Smooth muscle cell (in vitro differentiated cells): ENCODE results near the gene FILIP1L. TPM values are rescaled to one million over a fixed set of nuclear protein-coding genes. Genes with fewer than 3 reads are reported as not detected.
A peak's percentile ranks its signal among the peaks of the same experiment; 100 is the strongest.

Source experiments
- DNase-seq: peaks from one replicate; lab custom pipeline; 2025; ENCODE audit not compliant: unreplicated experiment; lab: John Stamatoyannopoulos, UW
- H2AFZ ChIP-seq: fragments of 200-600 bp; sonication (generic); 2 replicates; pipeline ENCODE4 v1.6.0; 2016; ENCODE audit warnings: antibody characterized with exemption, low read depth, mild to moderate bottlenecking
- H3F3A ChIP-seq: fragments of 200-600 bp; sonication (generic); 2 replicates; pipeline ENCODE4 v1.6.0; 2017; ENCODE audit warnings: antibody characterized with exemption, low read depth
- H3K27ac ChIP-seq: fragments of 200-600 bp; sonication (generic); 2 replicates; pipeline ENCODE4 v1.5.1; 2016; ENCODE audit warnings: low read depth, mild to moderate bottlenecking
- H3K27me3 ChIP-seq: fragments of 200-600 bp; sonication (generic); 2 replicates; pipeline ENCODE4 v1.6.1; 2016; ENCODE audit warnings: low read depth, mild to moderate bottlenecking
- H3K36me3 ChIP-seq: fragments of 200-600 bp; sonication (generic); 2 replicates; pipeline ENCODE4 v1.5.1; 2016; ENCODE audit warnings: low read depth
- H3K4me1 ChIP-seq: fragments of 200-600 bp; sonication (generic); 2 replicates; pipeline ENCODE4 v1.5.1; 2016; ENCODE audit warnings: low read depth
- H3K4me2 ChIP-seq: fragments of 200-600 bp; sonication (generic); 2 replicates; pipeline ENCODE4 v1.6.0; 2016; ENCODE audit warnings: mild to moderate bottlenecking
- H3K4me3 ChIP-seq: fragments of 200-600 bp; sonication (generic); 2 replicates; pipeline ENCODE4 v1.5.1; 2016; ENCODE audit warnings: mild to moderate bottlenecking
- H3K79me2 ChIP-seq: fragments of 200-600 bp; sonication (generic); 2 replicates; pipeline ENCODE4 v1.6.0; 2016; ENCODE audit warnings: low read depth, mild to moderate bottlenecking
- H3K9ac ChIP-seq: fragments of 200-600 bp; sonication (generic); 2 replicates; pipeline ENCODE4 v1.6.0; 2016; ENCODE audit warnings: low read depth
- H3K9me3 ChIP-seq: fragments of 200-600 bp; sonication (generic); replicated peaks from 2 replicates; pipeline ENCODE4 v1.5.1; 2016; ENCODE audit warnings: low read depth
- H4K20me1 ChIP-seq: fragments of 200-600 bp; sonication (generic); 2 replicates; pipeline ENCODE4 v1.6.0; 2016; ENCODE audit warnings: low read depth
- CTCF ChIP-seq: fragments of 200-600 bp; sonication (generic); IDR thresholded peaks from 2 replicates; pipeline ENCODE4 v1.5.1; 2017; ENCODE audit warnings: borderline replicate concordance, mild to moderate bottlenecking, antibody characterized with exemption; ENCODE audit not compliant: insufficient read depth, poor library complexity, severe bottlenecking
- WGBS: methylation state at CpG from one replicate; pipeline ENCODE4 v1.1.7; 2016; ENCODE audit warnings: low lambda C conversion rate; 5-methylcytosine and 5-hydroxymethylcytosine counted together
- polyA plus RNA-seq: library from polyadenylated mRNA; unstranded; fragments of >200 nt; fragmentation: Nextera tagmentation; extraction: Ambion mirVana; gene quantifications from 2 replicates; pipeline ENCODE4 v1.2.1, GENCODE V29; 2016
- total RNA-seq: library from RNA; depleted of rRNA; stranded (reverse); fragments of >200 nt; gene quantifications from 2 replicates; pipeline ENCODE4 v1.2.3, GENCODE V29; 2014

The FILIP1L gene
- total and polyA plus RNA-seq, 2 experiments from 2014 or later, result 56.2 to 104 TPM

GRCh38 chr3:100079328-100079727 is 35.0 kb downstream of the FILIP1L start:
- Histone ChIP-seq H2AFZ (no peak overlapping the region), H3K27ac (no peak overlapping the region), H3K9ac (no peak overlapping the region), H3K27me3 (no peaks in the 10 kb centered on the region), H3K9me3 (no peaks in the 10 kb centered on the region), H3K4me3 (no peak overlapping the region), H3K36me3 (no peaks in the 10 kb centered on the region), H3K4me2 (no peak overlapping the region), H4K20me1 (no peaks in the 10 kb centered on the region), H3K79me2 (no peaks in the 10 kb centered on the region), H3F3A (peaks cover 16% of the 10 kb centered on the region), H3K4me1 (peaks cover 31% of the 10 kb centered on the region)
- 100% methylated on average over 1 of the region's 1 CpG for WGBS
- TF ChIP-seq CTCF, result no peak
- DNase-seq, result no peak

- no peaks in the 10 kb centered on the region for H3K79me2 ChIP-seq
- no peak for TF ChIP-seq CTCF
- no peak overlapping the region for H2AFZ ChIP-seq
These were observed 37.4 kb downstream of the FILIP1L start for GRCh38 chr3:100076731-100077529.

GRCh38 chr3:100075851-100076730 is 38.2 kb downstream of the FILIP1L start:
- Histone ChIP-seq H3K4me3 (no peak overlapping the region), H3K79me2 (no peaks in the 10 kb centered on the region), H4K20me1 (no peaks in the 10 kb centered on the region), H3K36me3 (no peaks in the 10 kb centered on the region), H3K9me3 (no peaks in the 10 kb centered on the region), H3K27ac (peak overlapping the region; percentile 98), H3K4me2 (peak overlapping the region; percentile 75), H3K9ac (peak overlapping the region; percentile 33), H3F3A (peaks cover 35% of the 10 kb centered on the region), H3K4me1 (peaks cover 42% of the 10 kb centered on the region), H2AFZ (no peak overlapping the region), H3K27me3 (no peaks in the 10 kb centered on the region)
- WGBS, result 18% methylated on average over 4 of the region's 4 CpGs
- DNase-seq, result no peak
- no peak for TF ChIP-seq CTCF

More at GRCh38 chr3:100076731-100077529, 37.4 kb downstream of the FILIP1L start:
- Histone ChIP-seq H3K9ac (peak overlapping the region; percentile 33), H4K20me1 (no peaks in the 10 kb centered on the region), H3K4me2 (peak overlapping the region; percentile 75), H3K27me3 (no peaks in the 10 kb centered on the region), H3K36me3 (no peaks in the 10 kb centered on the region), H3F3A (peaks cover 27% of the 10 kb centered on the region), H3K4me1 (peaks cover 47% of the 10 kb centered on the region), H3K27ac (peak overlapping the region; percentile 98), H3K4me3 (no peak overlapping the region), H3K9me3 (no peaks in the 10 kb centered on the region)
- no peak for DNase-seq
- 36% methylated on average over 7 of the region's 7 CpGs for WGBS
